22Rv1 (cell line): ENCODE data around the gene DOK1.

Experiments used
- H3K27ac ChIP-seq: fragments of 450-650 bp; 2 replicates; pipeline ENCODE4 v1.5.1; 2017
- ZFX ChIP-seq: fragments of 450-650 bp; IDR thresholded peaks from 2 replicates; pipeline ENCODE4 v1.6.1; 2017; ENCODE audit warnings: antibody characterized with exemption, borderline replicate concordance
- TF ChIP-seq, protein P1 (sequence below): fragments of 450-650 bp; IDR thresholded peaks from 2 replicates; pipeline ENCODE4 v1.5.1; 2017; ENCODE audit warnings: mild to moderate bottlenecking

The DOK1 gene

DNA sequence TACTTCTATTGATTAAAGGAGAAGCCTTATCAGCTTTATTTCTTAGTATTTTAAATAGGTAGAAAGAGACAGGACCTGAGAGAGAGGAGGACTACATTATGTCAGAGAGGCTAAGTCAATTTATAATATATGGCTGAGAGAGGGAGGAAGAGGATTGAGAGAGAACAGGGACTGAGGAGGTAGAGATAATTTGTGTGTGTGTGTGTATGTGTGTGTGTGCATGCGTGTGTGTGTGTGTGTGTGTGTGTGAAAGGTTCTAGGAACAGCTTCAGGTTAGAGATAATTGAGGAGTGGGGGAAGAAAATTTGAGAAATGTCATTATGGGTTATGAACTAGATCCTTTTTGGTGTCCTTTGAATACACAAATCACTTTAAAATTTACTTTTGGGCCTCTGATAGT is 15.2 kb downstream of the DOK1 start:
- H3K27ac ChIP-seq, result no peak overlapping the region
- TF ChIP-seq, protein P1, sequence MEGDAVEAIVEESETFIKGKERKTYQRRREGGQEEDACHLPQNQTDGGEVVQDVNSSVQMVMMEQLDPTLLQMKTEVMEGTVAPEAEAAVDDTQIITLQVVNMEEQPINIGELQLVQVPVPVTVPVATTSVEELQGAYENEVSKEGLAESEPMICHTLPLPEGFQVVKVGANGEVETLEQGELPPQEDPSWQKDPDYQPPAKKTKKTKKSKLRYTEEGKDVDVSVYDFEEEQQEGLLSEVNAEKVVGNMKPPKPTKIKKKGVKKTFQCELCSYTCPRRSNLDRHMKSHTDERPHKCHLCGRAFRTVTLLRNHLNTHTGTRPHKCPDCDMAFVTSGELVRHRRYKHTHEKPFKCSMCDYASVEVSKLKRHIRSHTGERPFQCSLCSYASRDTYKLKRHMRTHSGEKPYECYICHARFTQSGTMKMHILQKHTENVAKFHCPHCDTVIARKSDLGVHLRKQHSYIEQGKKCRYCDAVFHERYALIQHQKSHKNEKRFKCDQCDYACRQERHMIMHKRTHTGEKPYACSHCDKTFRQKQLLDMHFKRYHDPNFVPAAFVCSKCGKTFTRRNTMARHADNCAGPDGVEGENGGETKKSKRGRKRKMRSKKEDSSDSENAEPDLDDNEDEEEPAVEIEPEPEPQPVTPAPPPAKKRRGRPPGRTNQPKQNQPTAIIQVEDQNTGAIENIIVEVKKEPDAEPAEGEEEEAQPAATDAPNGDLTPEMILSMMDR, result no peak
- TF ChIP-seq ZFX, result no peak

DNA sequence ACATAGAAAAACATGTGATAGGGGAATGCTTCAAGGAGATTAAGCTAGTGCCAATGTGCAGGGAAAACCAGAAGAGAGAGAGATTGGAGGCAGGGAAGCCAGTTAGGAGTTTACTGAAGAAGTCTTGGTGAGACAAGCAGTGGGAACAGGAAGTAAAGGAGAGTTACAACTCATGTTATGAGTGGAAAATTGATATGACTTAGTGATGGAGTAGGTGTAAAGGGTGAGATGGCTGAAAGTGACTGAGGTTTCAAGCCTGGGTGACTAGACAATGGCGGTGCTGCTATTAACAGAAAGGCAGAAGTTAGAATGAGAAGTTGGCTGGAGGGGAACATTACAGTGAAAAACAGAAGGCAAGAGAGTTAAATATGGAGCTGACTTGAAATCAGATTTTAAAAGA is 16.5 kb downstream of the DOK1 start:
- TF ChIP-seq, protein P1, result no peak
- TF ChIP-seq ZFX, result no peak
- no peak overlapping the region for H3K27ac ChIP-seq

DNA sequence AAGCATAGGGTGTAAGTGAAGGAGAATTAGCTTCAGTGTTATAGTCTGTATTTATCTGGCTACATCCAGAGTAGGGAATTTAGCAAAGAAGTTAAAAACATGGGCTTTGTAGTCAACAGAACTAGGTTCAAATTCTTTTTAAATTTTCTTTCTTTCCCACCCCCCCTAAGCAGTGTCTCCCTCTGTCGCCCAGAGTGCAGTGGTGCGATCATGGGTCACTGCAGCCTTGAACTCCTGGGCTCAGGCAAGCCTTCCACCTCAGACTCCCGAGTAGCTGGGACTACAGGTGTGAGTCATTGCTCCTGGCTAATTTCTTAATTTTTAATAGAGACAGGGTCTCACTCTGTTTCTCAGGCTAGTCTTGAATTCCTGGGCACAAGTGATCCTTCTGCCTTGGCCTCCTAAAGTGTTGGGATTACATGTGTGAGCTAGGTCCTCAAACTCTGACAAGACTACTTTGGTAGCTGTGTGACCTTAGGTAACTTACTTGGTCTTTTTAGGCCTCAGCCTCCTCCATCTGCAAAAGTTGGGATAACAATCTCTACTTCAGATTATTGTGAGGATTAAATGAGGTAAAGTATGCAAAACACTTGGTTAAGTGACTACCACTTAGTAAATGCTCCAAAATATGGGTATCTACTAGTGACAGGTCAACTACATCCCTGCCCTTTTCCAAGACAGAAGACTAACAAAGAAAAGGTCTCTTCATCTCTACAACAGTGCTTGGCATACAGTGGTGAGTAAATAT is 17.8 kb downstream of the DOK1 start:
- peak overlapping the region; percentile 35 for H3K27ac ChIP-seq
- TF ChIP-seq, protein P1, result peak; percentile 15; the same call in 1 of the 2 replicates
- TF ChIP-seq ZFX, result no peak

DNA sequence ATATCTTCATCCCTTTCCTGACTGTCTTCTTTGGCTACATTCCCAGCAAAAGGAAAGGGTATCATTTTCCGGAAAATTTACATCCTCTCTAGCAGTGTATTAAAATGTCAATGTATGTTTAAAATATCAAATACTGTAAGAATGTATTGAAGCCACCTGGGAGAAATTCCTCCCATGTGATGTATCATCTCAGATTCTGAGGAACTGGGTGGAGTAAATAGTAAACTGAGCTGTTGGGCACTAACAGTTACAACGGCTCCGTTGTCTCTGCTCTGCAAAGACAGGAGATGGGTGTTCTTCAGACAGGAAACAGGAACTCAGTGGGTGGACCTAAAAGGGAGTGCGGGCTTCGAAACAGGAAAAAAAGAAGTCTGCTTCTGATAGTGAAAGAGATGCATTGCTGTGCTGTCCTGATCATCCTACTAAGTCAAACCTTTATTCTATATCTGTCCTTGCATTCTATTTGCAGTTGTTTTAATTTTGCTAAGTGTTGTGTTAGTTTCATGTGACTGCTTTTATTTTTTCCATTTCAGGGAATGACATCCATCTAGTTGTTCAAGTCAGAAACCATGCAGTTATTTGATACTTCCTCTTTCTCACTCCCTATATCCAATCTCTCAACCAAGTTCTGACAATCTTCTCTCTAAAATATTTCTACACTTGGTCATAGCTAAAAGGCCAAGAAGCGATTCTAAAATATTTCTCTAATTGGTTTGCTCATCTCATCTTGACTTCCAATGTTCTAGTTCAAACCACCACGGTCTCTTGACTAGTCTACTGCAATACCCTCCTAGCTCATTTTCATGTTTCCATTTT is 19.4 kb downstream of the DOK1 start:
- TF ChIP-seq, protein P1, result no peak
- TF ChIP-seq ZFX, result no peak
- H3K27ac ChIP-seq, result no peak overlapping the region

DNA sequence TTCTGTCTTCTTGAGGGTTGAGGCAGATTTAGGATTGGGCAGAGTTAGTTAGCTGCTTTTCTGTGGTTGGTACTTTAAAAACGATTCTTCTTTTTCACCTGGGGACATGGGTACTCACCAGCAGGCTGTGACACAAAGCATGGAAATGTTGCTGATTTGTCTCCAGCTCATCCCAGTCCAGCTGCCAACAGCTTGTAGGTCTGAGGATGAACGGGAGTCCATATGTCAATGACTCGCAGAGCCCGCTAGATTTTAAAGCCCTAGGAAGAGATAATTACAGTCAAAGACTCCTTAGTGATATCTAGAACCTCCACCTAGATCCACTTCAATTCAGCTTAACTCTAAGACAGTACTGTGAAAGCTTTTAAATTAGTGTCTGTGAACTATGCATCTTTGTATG is 20.8 kb downstream of the DOK1 start:
- no peak for TF ChIP-seq ZFX
- TF ChIP-seq, protein P1, result no peak
- H3K27ac ChIP-seq, result no peak overlapping the region

DNA sequence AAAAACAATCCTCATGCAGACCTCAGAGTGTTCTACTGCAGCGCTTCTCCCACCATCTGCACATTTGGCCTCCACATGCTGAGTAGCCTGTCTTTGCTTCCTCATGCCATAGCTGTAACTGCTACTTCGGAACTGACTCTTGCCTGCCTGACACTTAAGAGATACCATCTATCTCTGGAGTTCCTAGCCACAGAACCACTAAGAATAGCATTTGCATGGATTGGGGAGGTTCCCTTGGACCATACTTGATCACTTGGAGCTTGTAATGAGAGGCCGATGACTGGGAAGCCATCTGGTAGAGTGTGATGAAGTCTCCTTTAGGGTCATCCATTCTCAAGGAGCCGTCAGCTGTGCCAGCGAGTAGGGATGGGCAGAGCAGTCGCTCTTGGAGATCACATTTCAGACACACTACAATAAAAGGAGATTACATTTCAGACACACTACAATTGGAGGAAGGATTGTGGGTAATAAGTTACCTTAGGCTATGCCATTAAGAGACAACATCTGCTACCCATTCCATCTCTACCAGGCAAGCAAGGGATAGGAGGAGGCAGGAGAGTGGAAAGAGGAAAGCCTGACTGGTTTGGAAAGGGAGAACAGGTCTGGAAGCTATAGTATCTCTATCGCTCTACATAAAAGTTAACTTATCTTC is 21.8 kb downstream of the DOK1 start:
- no peak for TF ChIP-seq ZFX
- TF ChIP-seq, protein P1, result no peak
- no peak overlapping the region for H3K27ac ChIP-seq
